ENCODE results near the gene F2R. TPM values are rescaled to one million over a fixed set of nuclear protein-coding genes. Genes with fewer than 3 reads are reported as not detected.
"Not testable (repeated sequence)": the region's sequence is repeated elsewhere in the genome, so short reads cannot be mapped to it uniquely, and the experiment has no call there.

F2R gene
- total RNA-seq, 2 experiments from 2014 or later: 0.42 to 0.43 TPM

DNA sequence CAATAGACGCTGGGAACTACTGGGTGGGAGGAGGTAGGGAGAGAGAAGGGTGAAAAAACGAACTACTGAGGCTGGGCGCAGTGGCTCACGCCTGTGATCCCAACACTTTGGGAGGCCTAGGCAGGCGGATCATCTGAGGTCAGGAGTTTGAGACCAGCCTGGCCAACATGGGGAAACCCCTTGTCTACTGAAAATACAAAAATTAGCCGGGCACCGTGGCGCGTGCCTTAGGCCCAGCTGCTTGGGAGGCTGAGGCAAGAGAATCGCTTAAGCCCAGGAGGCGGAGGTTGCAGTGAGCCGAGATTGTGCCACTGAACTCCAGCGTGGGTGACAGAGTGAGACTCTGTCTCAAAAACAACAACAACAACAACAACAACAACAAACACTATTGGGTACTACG is 55.1 kb downstream of the F2R start:
- not testable (repeated sequence) for H3K27me3 Mint-ChIP-seq (ENCODE audit: low read depth); H3K36me3 Mint-ChIP-seq (ENCODE audit: low read depth); H3K9me3 Mint-ChIP-seq; DNase-seq; H3K4me3 Mint-ChIP-seq; H3K4me1 Mint-ChIP-seq (ENCODE audit: low read depth); H3K27ac Mint-ChIP-seq
- intact Hi-C loops (cut with micrococcal nuclease): loop anchor here (5.0 to 10.0 kb wide), 2 partner anchors 296 to 514 kb away; no protein-coding TSS in a partner anchor
- CTCF ChIA-PET: interaction anchor here (0.7 kb wide), 1 partner anchor 172 kb away, joined by 3 read pairs; no protein-coding TSS in a partner anchor

DNA sequence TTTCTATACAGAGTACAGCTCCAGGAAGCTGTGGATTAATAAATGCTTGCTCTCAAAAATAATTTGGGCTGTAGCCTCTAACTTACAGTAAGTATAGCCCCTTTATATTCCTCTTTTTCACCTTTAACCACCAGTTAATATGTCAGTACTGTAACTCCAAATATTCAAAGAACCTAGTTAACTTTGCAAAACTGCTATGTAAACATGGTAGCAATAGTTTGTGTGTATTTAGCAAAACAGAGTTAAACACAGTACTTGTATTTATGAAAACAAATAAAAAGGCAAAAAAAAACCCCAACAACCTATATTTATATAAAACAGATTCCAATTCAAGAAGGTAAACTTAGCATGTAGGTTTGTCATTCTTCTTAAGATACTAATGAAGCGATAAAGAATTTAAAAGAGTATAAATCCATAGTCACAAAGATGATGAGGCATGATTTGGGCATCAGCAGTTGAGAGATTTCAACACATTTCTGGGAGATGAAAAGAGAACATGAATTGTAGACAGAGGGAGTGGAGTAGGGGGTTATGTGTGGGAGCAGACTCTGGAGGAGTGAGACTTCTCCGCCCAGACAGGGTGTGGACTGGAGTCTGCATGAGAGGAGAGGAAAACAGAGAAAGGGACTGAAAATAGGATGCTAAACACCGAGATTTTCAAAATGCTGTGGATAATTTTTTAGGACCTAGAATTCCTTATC is 55.9 kb downstream of the F2R start:
- CTCF ChIA-PET: interaction anchor here (0.6 to 5.1 kb wide), 3 partner anchors 126 to 200 kb away, joined by 5 to 94 read pairs (median 6); no protein-coding TSS in a partner anchor
- Mint-ChIP-seq H3K27me3 (ENCODE audit: low read depth) (no peaks in the 10 kb centered on the region), H3K4me3 (no peak overlapping the region), H3K36me3 (ENCODE audit: low read depth) (no peaks in the 10 kb centered on the region), H3K4me1 (ENCODE audit: low read depth) (peaks cover 2% of the 10 kb centered on the region), H3K27ac (no peak overlapping the region), H3K9me3 (no peaks in the 10 kb centered on the region)
- intact Hi-C loops (cut with micrococcal nuclease): loop anchor here (5.0 to 10.0 kb wide), 2 partner anchors 297 to 515 kb away; no protein-coding TSS in a partner anchor
- DNase-seq: no peak

DNA sequence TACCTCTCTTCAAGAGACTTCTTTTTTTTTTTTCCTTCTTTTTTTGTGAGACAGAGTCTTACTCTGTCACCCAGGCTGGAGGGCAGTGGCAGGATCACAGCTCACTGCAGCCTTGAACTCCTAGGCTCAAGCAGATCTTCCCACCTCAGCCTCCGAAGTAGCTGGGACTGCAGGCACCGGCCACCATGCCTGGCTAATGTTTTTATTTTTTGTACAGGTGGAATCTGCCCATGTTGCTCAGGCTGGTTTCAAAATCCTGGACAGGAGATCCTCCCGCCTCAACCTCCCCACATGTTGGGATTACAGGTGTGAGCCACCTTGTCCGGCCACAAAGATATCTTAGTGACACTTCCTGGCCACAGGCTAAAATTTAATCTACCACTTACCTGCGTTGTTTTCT is 60.0 kb downstream of the F2R start:
- DNase-seq: no peak
- no peak overlapping the region for H3K4me3 Mint-ChIP-seq
- H3K36me3 Mint-ChIP-seq (ENCODE audit: low read depth): no peaks in the 10 kb centered on the region
- peaks cover 2% of the 10 kb centered on the region for H3K4me1 Mint-ChIP-seq (ENCODE audit: low read depth)
- CTCF ChIA-PET: interaction anchor here (5.1 kb wide), 1 partner anchor 175 kb away, joined by 94 read pairs; no protein-coding TSS in a partner anchor
- intact Hi-C loops (cut with micrococcal nuclease): loop anchor here (2.0 to 10.0 kb wide), 2 partner anchors 301 to 701 kb away; no protein-coding TSS in a partner anchor
- no peaks in the 10 kb centered on the region for H3K27me3 Mint-ChIP-seq (ENCODE audit: low read depth)
- H3K9me3 Mint-ChIP-seq: no peaks in the 10 kb centered on the region
- no peak overlapping the region for H3K27ac Mint-ChIP-seq

DNA sequence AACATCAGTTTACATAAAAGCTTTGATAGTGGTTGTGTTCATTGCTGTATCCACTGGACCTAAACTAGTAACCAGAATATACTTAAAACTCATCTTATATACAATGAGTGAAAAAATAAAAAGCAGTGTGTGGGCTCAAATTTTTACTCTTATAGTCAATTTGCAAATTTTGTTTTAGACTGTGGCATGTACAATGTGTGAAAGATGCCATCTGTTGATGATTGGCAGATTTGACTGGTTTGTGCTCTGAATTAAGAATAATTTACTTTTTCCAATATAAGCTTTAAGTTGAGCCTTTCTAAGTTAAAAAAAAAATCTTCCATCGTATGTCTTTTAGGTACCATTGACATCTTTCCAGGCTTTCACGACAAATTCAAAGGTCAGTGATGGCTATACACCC is 60.5 kb downstream of the F2R start:
- intact Hi-C loops (cut with micrococcal nuclease): loop anchor here (10.0 kb wide), 1 partner anchor 302 kb away; no protein-coding TSS in a partner anchor

DNA sequence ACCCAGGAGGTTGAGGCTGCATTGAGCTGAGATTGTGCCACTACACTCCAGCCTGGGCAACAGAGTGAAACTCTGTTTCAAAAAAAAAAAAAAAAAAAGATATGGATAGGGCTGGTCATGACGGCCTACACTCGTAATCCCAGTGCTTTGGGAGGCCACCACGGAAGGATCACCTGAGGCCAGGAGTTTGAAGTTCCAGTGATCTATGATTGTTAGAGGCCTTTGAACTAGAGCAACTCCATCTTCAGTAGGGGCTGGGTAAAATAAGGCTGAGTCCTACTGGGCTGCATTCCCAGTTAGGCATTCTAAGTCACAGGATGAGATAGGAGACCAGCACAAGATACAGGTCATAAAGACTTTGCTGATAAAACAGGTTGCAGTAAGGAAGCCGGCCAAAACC is 64.7 kb downstream of the F2R start:
- CTCF ChIA-PET; H3K4me3 Mint-ChIP-seq; H3K9me3 Mint-ChIP-seq; H3K27me3 Mint-ChIP-seq (ENCODE audit: low read depth); H3K4me1 Mint-ChIP-seq (ENCODE audit: low read depth); H3K27ac Mint-ChIP-seq; H3K36me3 Mint-ChIP-seq (ENCODE audit: low read depth); intact Hi-C loops (cut with micrococcal nuclease); DNase-seq: not testable (repeated sequence)

More for the DNA sequence above, 60.5 kb downstream of the F2R start:
- Mint-ChIP-seq H3K4me3 (no peak overlapping the region), H3K4me1 (ENCODE audit: low read depth) (peaks cover 2% of the 10 kb centered on the region), H3K36me3 (ENCODE audit: low read depth) (no peaks in the 10 kb centered on the region), H3K27ac (no peak overlapping the region), H3K27me3 (ENCODE audit: low read depth) (no peaks in the 10 kb centered on the region), H3K9me3 (no peaks in the 10 kb centered on the region)
- CTCF ChIA-PET: interaction anchor here (5.1 kb wide), 1 partner anchor 175 kb away, joined by 94 read pairs; no protein-coding TSS in a partner anchor
- DNase-seq: no peak

DNA sequence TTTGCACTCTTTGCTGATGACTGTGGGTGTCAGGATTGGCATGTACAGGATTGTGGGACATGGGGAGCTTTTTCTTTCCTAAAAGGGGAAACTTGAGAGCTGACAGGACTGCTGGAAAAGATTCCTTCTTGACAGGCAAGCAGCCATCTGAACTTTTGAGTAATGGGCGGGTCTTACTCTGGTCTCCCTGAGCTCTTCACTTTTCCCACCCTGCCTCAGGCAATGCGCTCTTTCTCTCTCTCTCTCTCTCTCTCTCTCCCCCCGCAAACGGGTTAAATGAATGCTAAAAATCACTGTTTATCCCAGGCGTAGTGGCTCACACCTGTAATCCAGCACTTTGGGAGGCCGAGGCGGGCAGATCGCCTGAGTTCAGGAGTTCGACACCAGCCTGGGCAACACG is 65.8 kb downstream of the F2R start:
- intact Hi-C loops (cut with micrococcal nuclease): no loop called here
- no peaks in the 10 kb centered on the region for H3K27me3 Mint-ChIP-seq (ENCODE audit: low read depth)
- H3K36me3 Mint-ChIP-seq (ENCODE audit: low read depth): no peaks in the 10 kb centered on the region
- CTCF ChIA-PET: no interaction called here
- H3K4me1 Mint-ChIP-seq (ENCODE audit: low read depth): no peaks in the 10 kb centered on the region
- H3K9me3 Mint-ChIP-seq: no peaks in the 10 kb centered on the region
- no peak overlapping the region for H3K27ac Mint-ChIP-seq
- H3K4me3 Mint-ChIP-seq: no peak overlapping the region
- DNase-seq: no peak

DNA sequence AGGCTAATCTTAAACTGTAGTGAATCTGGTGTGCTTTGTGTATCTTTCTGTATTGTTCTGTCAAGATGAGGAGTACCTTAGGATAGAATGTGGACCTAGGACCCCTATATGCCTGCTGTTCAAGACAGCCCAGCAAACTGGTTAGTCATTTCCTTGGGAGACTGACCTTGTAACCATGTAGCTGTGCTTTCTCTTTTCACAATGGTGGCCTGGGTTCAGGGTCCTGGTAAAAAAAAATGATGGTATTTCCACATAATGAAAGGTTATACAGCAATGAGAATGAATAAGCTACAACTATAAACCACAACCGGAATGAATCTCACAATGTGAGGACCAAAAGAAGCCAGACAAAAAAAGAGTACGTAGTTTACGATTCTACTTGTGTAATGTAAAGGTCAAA is 66.5 kb downstream of the F2R start:
- no peak overlapping the region for H3K4me3 Mint-ChIP-seq
- intact Hi-C loops (cut with micrococcal nuclease): no loop called here
- no peaks in the 10 kb centered on the region for H3K27me3 Mint-ChIP-seq (ENCODE audit: low read depth)
- CTCF ChIA-PET: interaction anchor here (1.6 kb wide), 1 partner anchor 8 kb away, joined by 10 read pairs; no protein-coding TSS in a partner anchor
- no peaks in the 10 kb centered on the region for H3K4me1 Mint-ChIP-seq (ENCODE audit: low read depth)
- H3K36me3 Mint-ChIP-seq (ENCODE audit: low read depth): no peaks in the 10 kb centered on the region
- H3K9me3 Mint-ChIP-seq: no peaks in the 10 kb centered on the region
- H3K27ac Mint-ChIP-seq: no peak overlapping the region
- no peak for DNase-seq

Other genes starting within 250 kb of the F2R start
- gene F2RL2, start 92.7 kb upstream of the F2R start, total RNA-seq: not detected
- 1 to 10 TPM; 2.9 to 3.0 TPM for gene F2RL1, start 102.9 kb downstream of the F2R start, total RNA-seq
- gene S100Z, start 133.9 kb downstream of the F2R start, total RNA-seq: 1 to 10 TPM in 1 of 2 experiments, under 1 TPM in 1; 0.81 to 1.1 TPM
- gene CRHBP, start 236.9 kb downstream of the F2R start, total RNA-seq: under 1 TPM in 1 of 2 experiments, not detected in 1; 0.38 TPM

Data from activated naive CD4-positive, alpha-beta T cell treated with anti-CD3 and anti-CD28 coated beads for 36 hours (primary cell).